ENCODE measurements around the gene HYAL3.

The HYAL3 gene

GRCh38 chr3:50327943-50328691 lies 28.9 kb upstream of the HYAL3 start, which contains the start of gene TUSC2:
Gene TUSC2, minus strand, starts transcription at chr3:50328223. Its CDS starts 124 bp downstream, at chr3:50328099.
- DNase-seq (ENCODE audit: low read depth in 2 of 2), result peak; percentile 89 to 90

- DNase-seq (ENCODE audit: low read depth in 2 of 2), result no peak
These were observed 27.9 kb upstream of the HYAL3 start for GRCh38 chr3:50327129-50327528.

GRCh38 chr3:50326182-50326541 lies 27.0 kb upstream of the HYAL3 start:
- no peak for DNase-seq (ENCODE audit: low read depth in 2 of 2)

GRCh38 chr3:50325497-50326181 lies 26.4 kb upstream of the HYAL3 start:
- DNase-seq (ENCODE audit: low read depth in 2 of 2), result no peak

GRCh38 chr3:50325113-50325480 lies 25.9 kb upstream of the HYAL3 start:
- no peak for DNase-seq (ENCODE audit: low read depth in 2 of 2)

- DNase-seq (ENCODE audit: low read depth in 2 of 2), result no peak
These were observed 25.3 kb upstream of the HYAL3 start for GRCh38 chr3:50324351-50325112.

- DNase-seq (ENCODE audit: low read depth in 2 of 2), result no peak
These were observed 24.5 kb upstream of the HYAL3 start for GRCh38 chr3:50323614-50324199.

GRCh38 chr3:50323092-50323600 lies 23.9 kb upstream of the HYAL3 start:
- DNase-seq (ENCODE audit: low read depth in 2 of 2), result no peak

- no peak for DNase-seq (ENCODE audit: low read depth in 2 of 2)
These were observed 23.3 kb upstream of the HYAL3 start, which contains the start of gene HYAL2 for GRCh38 chr3:50322386-50323091. Gene HYAL2, minus strand, starts transcription at chr3:50322745. Its CDS starts 2,256 bp downstream, at chr3:50320489.

GRCh38 chr3:50322115-50322385 lies 22.8 kb upstream of the HYAL3 start:
- DNase-seq (ENCODE audit: low read depth in 2 of 2), result no peak

GRCh38 chr3:50321336-50322114 lies 22.3 kb upstream of the HYAL3 start:
- peak; percentile 52 to 65 for DNase-seq (ENCODE audit: low read depth in 2 of 2)

GRCh38 chr3:50320853-50321335 lies 21.7 kb upstream of the HYAL3 start:
- DNase-seq (ENCODE audit: low read depth in 2 of 2), result no peak

GRCh38 chr3:50319894-50320625 lies 20.9 kb upstream of the HYAL3 start:
- no peak for DNase-seq (ENCODE audit: low read depth in 2 of 2)

GRCh38 chr3:50319181-50319893 lies 20.1 kb upstream of the HYAL3 start:
- no peak for DNase-seq (ENCODE audit: low read depth in 2 of 2)

- DNase-seq (ENCODE audit: low read depth in 2 of 2), result no peak
These were observed 19.4 kb upstream of the HYAL3 start for GRCh38 chr3:50318615-50319014.

- DNase-seq (ENCODE audit: low read depth in 2 of 2), result no peak
These were observed 19.0 kb upstream of the HYAL3 start for GRCh38 chr3:50318163-50318562.

- no peak for DNase-seq (ENCODE audit: low read depth in 2 of 2)
These were observed 18.1 kb upstream of the HYAL3 start for GRCh38 chr3:50317300-50317699.

GRCh38 chr3:50316657-50317242 lies 17.5 kb upstream of the HYAL3 start:
- peak; percentile 54 to 67 for DNase-seq (ENCODE audit: low read depth in 2 of 2)

- no peak for DNase-seq (ENCODE audit: low read depth in 2 of 2)
These were observed 15.6 kb upstream of the HYAL3 start for GRCh38 chr3:50314816-50315215.

All from activated CD8-positive, alpha-beta memory T cell treated with anti-CD3 and anti-CD28 coated beads for 4 hours (primary cell).